ENCODE data around the gene MIDN.

Gene MIDN

GRCh38 chr19:1284293-1284978 lies 36.1 kb downstream of the MIDN start:
- no peak for DNase-seq

DNA sequence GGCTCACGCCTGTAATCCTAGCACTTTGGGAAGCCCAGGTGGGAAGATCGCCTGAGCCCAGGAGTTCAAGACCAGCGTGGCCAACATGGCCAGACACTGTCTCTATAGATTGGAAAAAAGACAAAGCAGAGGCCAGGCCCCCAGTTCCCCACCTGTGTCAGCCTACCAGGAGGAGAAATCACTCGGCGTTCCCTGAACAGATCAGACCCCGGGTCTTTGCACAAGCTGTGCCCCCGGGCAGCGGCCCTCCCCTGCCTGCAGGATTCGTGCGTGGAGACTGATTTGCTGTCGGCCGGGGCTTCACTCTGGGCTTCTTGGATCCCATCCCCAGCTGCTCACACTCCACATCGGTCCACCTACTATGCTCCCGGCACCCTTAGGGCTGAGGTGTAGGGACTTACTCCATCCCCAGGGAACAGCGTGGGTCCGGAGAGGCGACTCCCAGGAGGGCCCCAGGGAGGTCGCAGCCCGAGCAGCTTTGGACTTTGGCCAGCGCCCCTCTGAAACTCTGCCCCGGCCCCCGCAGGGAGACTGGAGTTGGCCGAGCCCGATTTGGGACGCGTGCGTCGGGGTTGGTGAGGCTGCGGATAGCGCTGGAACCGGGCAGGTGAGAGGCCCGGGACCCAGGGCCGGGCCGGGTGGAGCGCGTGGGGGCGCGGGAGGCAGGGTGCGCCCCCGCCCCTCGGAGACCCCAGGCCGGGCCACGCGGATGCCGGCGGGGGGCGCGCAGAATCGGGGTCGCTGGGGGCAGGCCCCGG lies 36.8 kb downstream of the MIDN start:
- no peak for DNase-seq

- no peak for DNase-seq
These were observed 37.5 kb downstream of the MIDN start, which contains the start of gene EFNA2 for GRCh38 chr19:1285737-1286360. TSS of gene EFNA2 (plus strand) at chr19:1285873. CDS start at chr19:1286169, 296 bp downstream.

DNA sequence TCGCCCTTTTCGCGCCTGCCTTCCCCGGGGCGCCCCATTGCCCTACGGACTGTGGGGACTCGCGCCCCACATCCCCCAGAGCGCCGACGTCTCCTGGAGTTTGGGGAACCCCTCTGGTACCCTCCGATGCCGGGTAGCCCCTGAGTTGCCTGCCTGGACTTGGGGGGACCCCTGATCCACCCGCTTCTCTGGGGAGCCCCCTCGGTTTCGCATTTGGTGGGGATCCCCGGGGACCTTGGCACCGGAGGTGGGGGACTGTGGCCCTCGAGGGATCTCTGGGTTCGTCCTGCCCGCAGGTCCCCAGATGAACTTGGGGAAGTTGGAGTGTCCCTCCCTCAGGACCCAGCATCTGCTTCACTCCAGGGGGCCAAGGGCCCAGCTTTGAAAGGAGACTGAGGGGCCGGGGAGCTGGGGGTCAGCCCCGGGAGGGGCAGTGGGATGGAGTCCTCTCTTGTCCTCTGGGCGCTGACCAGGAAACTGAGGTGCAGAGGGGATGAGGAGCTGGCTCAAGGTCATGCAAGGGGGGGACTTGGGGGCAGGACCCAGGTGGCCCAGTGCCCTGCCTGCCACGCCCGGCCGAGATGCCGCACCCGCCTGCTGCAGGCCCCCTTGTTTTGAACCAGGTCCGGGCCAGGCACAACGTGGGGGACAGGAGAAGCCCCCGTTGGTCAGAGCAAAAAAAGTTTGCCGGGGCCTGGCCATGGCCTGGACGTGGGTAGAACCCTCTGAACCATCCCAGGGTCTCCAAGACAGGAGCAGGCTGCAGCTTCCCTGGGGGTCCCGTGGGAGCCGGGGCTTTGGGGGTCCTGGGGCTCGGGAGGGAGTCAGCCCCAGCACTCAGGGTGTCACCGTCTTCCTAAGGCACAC lies 38.3 kb downstream of the MIDN start:
- DNase-seq = no peak

DNA sequence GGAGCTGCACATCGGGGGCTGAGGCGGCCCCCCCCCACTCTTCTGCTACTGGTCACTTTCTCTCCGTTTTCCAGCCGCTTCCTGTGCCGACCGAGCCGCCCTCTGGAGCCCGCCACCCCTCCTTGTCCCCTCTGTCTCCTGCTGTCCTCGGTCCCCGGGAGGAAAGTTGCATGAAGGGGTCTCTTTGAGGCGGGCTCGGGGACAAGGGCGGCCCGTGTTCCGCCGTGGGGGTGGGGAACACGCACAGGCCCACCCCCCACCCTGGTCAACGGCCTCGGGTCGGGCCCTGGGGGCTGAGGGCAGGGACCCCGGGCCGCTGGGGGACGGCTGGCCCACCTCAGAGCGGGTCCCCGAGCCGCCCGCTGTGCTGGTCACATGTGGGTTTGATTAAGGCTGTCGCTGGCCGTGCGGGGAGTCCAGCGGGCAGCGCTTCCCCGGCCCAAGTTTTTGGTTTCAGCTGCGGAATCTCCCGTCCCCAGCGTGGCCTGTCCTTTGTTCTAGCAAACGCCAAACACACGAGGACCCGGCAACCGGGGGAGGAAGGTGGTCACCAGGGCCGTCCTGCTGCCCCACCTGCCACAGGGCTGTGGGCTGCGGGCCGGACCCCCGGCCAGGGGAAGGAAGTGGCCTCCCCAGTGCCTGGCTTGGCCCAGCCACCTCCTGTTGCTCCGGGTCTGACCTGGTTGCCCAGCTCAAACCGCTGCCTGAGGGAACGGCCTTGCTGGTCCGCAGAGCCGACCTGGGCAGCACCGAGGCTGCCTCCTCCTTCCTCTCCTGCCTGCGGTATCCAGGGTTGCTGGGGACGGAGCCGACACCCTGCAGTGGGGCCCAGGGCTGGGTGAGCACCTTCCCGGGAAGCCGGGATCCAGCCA lies 39.2 kb downstream of the MIDN start:
- no peak for DNase-seq

DNA sequence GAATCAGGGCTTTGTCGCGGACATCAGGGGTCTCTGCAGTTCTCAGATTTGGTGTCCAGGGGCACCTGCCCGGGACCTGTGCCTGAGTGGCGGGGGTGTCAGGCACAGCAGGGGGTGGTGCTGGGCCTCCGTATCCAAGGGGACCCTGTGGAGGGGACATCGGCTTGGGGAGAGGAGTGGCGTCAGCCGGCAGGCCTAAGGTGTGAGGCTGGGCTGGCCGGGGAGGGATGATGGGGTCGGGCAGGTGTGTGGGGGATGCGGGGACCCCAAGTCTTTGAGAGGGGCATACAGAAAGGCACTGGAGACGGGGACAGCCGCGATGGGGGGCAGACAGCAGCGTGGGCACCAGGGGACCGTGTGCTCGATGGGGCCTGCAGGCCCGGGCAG lies 39.8 kb downstream of the MIDN start:
- DNase-seq = no peak

DNA sequence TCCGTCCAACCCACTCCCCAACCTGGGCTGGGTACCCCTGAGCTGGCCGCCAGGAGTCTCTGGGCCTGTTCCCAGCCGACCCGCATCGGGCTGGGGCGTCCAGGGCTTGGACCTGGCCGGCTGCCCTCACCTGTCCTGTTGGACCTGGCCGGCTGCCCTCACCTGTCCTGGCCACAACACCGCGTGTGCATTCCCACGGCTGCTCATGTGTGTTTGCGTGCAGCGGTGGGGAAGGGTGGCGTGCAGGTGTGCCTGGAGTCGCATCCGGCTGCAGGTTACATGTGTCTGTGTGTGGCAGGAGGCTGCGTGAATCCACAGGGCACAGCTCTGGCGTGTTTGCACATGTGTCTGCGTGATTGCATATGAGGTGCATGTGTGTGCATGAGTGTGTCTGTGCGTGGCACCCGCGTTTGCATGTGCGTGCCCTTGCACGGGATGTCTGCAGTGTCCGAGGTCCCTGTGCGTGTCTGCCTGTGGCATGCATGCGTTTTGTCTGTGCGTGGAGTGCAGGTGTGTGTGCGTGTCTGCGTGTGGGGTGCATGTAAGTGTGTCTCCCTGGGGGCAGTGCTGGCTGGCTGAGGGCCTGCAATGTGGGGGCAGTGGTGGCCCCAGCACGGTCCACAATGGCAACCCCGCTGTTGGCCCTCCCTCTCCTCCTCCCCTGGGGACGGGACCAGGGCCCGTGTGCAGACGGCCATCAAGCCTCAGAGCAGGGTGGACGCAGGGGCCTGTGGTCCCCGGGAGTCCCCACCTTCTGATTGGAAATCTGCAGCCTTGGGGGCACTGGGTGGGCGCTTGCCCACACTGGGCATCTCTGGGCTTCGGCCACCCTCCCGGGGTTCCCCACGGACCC lies 40.7 kb downstream of the MIDN start:
- DNase-seq = no peak

DNA sequence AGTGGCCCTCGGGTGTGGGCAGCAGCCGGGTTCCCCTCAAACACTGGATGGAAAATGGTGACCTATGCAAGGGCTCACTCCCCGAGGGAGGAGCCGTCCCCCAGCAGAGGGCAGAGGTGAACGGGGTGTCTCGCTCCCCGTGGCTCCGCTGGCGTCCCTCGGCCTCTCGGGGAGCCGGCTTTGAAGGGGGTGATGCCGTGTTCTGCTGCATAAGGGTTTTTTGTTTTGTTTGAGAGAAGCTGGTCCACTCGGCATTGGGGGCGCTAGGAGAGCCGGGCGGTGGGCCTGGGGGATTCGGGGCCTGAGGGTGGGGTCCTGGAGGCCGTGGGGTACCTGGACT lies 41.3 kb downstream of the MIDN start:
- no peak for DNase-seq

GRCh38 chr19:1290196-1290702 lies 41.9 kb downstream of the MIDN start:
- no peak for DNase-seq

- DNase-seq = no peak
These were observed 42.6 kb downstream of the MIDN start for GRCh38 chr19:1290703-1291651.

DNA sequence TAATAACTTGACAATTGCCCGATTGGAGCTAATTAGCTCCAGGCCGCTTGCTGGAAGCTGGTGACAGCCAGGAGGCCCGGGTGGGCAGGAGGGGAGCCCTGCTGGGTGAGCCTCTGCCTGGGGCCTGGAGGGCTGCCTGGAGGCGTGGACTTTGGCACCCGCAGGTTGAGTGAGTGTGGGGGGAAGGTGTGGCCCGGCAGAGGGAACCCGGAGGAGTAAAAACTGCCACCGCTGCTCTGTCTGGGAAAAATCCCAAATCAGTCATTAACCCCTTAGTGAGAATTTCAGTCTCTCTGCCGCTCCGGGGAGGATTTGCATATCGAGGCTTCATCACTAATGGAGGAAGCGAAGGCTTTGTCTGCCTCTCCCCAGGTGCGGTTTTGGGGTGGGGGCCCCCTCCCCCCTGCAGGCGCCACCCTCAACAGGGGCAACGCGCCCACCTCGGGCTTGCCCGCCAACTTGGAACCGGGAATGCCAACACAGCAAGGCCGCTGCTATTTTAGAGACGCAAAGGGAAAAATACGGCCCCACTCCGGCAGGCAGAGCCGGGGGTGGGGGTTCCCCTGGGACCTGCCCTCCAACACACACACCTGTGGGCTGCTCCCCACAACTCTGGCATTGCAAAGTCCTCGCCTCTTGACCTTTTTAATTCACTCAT lies 43.5 kb downstream of the MIDN start:
- DNase-seq = no peak

DNA sequence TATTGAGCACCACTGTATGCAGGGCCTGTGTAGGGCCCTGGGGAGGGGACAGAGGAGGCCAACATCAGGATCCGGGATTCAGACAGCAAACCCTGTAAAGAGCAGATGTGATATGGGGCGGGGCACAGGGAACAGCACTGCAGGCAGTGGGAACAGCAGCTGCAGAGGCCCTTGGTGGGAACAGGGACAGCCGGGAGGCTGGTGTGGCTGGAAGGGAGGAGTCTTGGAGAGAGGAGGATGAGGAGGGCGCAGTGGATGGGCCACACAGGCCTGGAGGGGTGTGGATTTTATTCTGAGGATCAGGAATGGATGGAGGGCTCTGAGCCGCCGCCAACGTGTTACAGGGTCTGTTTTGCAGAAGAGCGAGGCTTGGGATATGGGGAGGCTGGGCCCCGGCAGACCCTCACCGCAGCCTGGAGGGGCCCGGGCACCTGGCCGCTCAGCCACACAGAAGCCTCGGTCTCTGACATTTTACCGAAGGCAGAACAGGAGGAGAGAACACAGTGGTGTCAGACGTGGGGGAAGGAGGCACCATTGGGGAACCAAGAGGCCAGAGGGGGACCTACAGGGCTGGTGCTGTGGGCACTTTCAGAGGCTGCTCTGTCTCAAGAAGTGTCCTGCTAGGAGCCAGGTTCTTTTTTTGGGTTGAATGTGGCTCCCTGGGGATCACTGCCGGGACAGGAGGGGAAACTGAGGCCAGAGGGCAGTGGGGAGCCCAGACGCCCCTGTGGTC lies 44.2 kb downstream of the MIDN start:
- no peak for DNase-seq

DNA sequence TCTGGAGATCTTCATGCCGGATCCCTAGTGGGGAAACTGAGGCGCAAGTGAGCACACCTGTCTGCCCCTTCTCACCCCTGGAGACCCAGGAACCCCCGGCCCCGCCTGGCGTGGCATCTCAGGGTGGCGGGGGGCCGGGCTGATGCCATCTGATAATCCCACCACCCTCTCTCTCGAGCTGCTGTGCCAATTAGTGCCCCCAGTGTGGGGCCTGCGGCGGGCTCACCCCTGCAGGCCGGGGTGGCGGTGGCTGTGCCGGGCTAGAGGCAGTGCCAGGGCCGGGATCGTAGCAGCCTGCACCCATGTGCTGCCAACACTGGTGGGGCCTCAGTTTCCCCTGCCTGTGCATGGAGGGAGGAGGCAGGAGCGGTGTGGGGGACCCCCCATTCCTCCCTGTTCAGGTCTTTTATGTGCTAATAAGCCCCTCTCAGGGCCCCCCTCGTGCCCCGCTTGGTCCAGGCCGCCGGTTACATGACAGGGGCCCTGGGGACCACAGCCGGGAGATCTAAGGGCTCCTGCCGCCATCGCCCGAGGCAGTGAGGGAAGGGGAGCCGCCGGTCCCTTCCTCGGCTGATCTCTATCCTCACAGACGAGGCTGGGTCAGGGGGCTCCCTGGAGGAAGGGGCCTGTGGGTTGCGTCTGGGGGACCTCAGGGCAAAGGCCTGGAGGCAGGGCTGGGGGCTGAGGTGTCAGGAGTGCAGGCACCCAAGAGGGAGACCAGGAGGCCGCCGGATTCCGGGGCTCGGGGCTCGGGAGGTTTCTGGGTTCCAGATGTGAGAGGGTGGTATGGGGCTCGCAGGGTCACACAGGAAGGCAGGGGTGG lies 45.6 kb downstream of the MIDN start:
- no peak for DNase-seq

DNA sequence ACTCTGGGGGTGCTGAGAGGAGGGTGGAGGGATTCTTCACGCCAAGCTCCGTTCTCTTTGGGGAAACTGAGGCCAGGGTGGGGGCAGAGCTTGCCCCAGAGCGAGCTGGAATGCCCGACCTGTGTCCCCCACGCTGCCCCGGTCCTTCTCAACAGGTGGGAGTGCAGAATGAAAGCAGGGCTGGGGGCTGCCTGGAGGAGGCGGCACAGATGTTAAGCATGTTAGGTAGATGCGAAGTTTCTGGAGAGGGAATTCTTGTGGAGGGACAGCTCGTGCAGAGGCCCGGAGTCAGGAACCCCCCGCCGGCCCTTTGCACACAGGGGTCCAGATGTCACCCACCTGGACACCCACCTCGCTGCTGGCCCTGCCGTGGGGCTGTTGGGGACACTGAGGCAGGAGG lies 46.3 kb downstream of the MIDN start:
- no peak for DNase-seq

- DNase-seq = no peak
These were observed 47.0 kb downstream of the MIDN start for GRCh38 chr19:1295169-1296012.

DNA sequence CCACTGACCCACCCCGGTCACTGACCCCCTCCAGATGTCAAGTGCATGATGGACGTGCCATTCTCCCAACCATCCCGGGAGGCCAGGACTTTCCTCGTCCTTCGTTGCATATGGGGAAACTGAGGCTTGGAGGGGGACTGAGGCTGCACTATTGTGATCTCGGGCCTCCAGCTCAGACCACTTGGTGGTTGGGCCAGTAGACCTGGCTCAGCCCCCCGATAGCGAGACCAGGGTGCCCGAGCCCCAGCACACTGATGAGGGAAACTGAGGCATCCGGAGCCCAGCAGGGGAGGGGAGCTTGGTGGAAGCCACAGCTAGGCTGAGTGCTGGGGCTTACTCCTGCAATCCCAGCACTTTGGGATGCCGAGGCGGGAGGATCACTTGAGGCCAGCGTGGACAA lies 47.7 kb downstream of the MIDN start:
- DNase-seq = no peak
